Suprapubic skin (tissue), 3 donors: ENCODE data around the gene SLC2A1.

ENCODE experiments used
- CTCF ChIP-seq, 2 donors: fragments of 200-600 bp in 1 of 2; fragments of 450-650 bp in 1 of 2; sonication (generic) in 1 of 2; IDR thresholded peaks; one replicate each; pipeline ENCODE4 v1.5.1; 2016 to 2019; ENCODE audit warnings: antibody characterized with exemption in 2 of 2, mild to moderate bottlenecking in 1 of 2, moderate library complexity in 1 of 2
- POLR2A ChIP-seq, 2 donors: fragments of 450-650 bp; IDR thresholded peaks; one replicate each; pipeline ENCODE4 v1.6.1; 2017; ENCODE audit warnings: antibody characterized with exemption in 2 of 2, mild to moderate bottlenecking in 2 of 2, moderate library complexity in 2 of 2

GRCh38 chr1:42932442-42932941, 26.2 kb downstream of the SLC2A1 start:
- no peak for TF ChIP-seq CTCF (IDR thresholded peaks at IDR 0.05)
- no peak for TF ChIP-seq POLR2A (IDR thresholded peaks at IDR 0.05)
